HL-60 (cell line): ENCODE results near the gene UCN2.

Experiments used
- DNase-seq, 2 experiments: peaks; one replicate each; pipeline ENCODE4 v3.0.0-alpha.2; 2010 to 2020; ENCODE audit warnings: low read depth in 1 of 2, low spot score in 1 of 2
- H3K27ac ChIP-seq: fragments of 250-450 bp; sonication (Bioruptor Pico); replicated peaks from 2 replicates; pipeline ENCODE4 v1.5.1; 2020; ENCODE audit warnings: mild to moderate bottlenecking, moderate library complexity
- H3K27me3 ChIP-seq: fragments of 250-450 bp; sonication (Bioruptor Pico); 2 replicates; pipeline ENCODE4 v1.5.1; 2021; ENCODE audit warnings: mild to moderate bottlenecking, moderate library complexity; ENCODE audit not compliant: insufficient read depth, poor library complexity, severe bottlenecking
- H3K4me3 ChIP-seq: replicated peaks from 2 replicates; pipeline ENCODE4 v1.5.1; 2011; ENCODE audit warnings: mild to moderate bottlenecking, control low read depth, low read length; ENCODE audit not compliant: insufficient read depth
- CTCF ChIP-seq: IDR thresholded peaks from one replicate; pipeline ENCODE4 v1.5.1; 2011; ENCODE audit warnings: low read length, control low read depth, inconsistent platforms; ENCODE audit not compliant: insufficient read depth
- GABPA ChIP-seq: IDR thresholded peaks from 2 replicates; pipeline ENCODE4 v1.6.1; 2012; ENCODE audit warnings: low read depth
- POLR2AphosphoS5 ChIP-seq: IDR thresholded peaks from 2 replicates; pipeline ENCODE4 v1.6.1; 2012; ENCODE audit warnings: low read depth
- REST ChIP-seq: IDR thresholded peaks from 2 replicates; pipeline ENCODE4 v1.6.1; 2012; ENCODE audit warnings: low read depth; ENCODE audit not compliant: insufficient replicate concordance
- SPI1 ChIP-seq: IDR thresholded peaks from 2 replicates; pipeline ENCODE4 v1.6.1; 2012; ENCODE audit warnings: low read depth, mild to moderate bottlenecking, borderline replicate concordance

Gene UCN2

GRCh38 chr3:48587686-48588085, 24.1 kb upstream of the UCN2 start:
- Histone ChIP-seq H3K27me3 (peaks cover 5% of the 10 kb centered on the region), H3K4me3 (no peak overlapping the region), H3K27ac (no peak overlapping the region)
- TF ChIP-seq POLR2AphosphoS5 (no peak), GABPA (no peak), CTCF (no peak), SPI1 (no peak), REST (no peak)
- DNase-seq, result no peak

DNA sequence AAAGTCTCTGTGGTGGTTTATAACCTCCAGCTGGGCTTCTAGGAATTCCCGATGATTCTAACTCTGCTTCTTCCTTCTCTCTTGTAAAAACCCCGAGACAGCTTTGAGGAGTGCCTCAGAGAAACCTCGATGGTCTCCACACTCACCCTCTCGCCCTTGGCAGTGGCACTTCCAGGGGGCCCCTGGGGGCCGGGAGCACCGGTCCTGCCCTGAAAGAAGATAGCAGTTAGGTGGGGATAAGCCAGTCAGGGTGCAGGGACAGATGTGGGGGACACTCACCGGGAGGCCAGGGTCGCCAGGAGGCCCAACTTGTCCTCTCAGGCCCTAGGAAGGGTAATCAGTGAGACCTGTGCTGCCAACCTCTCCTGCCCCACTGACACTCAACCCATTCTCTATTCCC, 21.8 kb upstream of the UCN2 start:
- no peak for TF ChIP-seq SPI1
- no peak for TF ChIP-seq GABPA
- no peak for TF ChIP-seq CTCF
- TF ChIP-seq POLR2AphosphoS5, result no peak
- no peak for TF ChIP-seq REST
- DNase-seq, result no peak
- no peak overlapping the region for H3K27ac ChIP-seq
- H3K27me3 ChIP-seq, result peaks cover 5% of the 10 kb centered on the region
- no peak overlapping the region for H3K4me3 ChIP-seq

DNA sequence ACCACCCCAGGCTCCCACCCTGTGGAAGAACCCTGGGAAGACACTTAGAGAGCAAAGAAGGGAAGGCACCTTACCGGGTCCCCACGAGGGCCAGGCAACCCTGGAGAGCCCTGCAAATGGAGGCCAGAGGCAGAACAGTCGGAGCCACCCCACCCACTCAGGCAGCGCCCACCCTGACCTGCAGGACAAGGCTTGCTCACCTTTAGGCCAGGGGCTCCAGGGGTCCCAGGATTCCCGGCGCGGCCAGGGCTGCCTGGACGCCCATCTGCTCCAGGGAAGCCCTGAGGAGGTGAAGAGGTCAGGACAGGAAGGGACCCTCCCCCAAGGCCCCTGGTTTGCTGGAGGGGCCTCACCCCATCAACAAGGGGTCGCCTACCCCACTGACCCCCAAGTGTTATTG, 21.3 kb upstream of the UCN2 start:
- no peak for DNase-seq
- H3K27me3 ChIP-seq, result peaks cover 4% of the 10 kb centered on the region
- no peak for TF ChIP-seq SPI1

GRCh38 chr3:48581621-48582481, 18.3 kb upstream of the UCN2 start:
- no peak for TF ChIP-seq POLR2AphosphoS5
- TF ChIP-seq REST, result no peak
- no peak for TF ChIP-seq CTCF
- Histone ChIP-seq H3K27me3 (no peaks in the 10 kb centered on the region), H3K4me3 (no peak overlapping the region), H3K27ac (no peak overlapping the region)
- no peak for DNase-seq

More for the DNA sequence above, 21.3 kb upstream of the UCN2 start:
- Histone ChIP-seq H3K4me3 (no peak overlapping the region), H3K27ac (no peak overlapping the region)
